Right lobe of liver (tissue), 4 donors: ENCODE measurements around the gene PIM2.

ENCODE experiments used
- POLR2A ChIP-seq: fragments of 450-650 bp; IDR thresholded peaks from one replicate; pipeline ENCODE4 v1.6.1; 2017; ENCODE audit warnings: antibody characterized with exemption, mild to moderate bottlenecking
- TF ChIP-seq, protein P1 (sequence below), 4 donors: fragments of 200-600 bp in 3 of 4; fragments of 450-650 bp in 1 of 4; IDR thresholded peaks; one replicate each; pipeline versions ENCODE4 v1.5.1 to v1.8.0; 2016 to 2022; ENCODE audit warnings: antibody characterized with exemption in 4 of 4, mild to moderate bottlenecking in 2 of 4
- donor health status: DM: no; HTN: no; CAD: no.
- donor health status: DM: no; HTN: no; CAD: no.
- donor health status: DM: no; HTN: yes; CAD: no.

DNA sequence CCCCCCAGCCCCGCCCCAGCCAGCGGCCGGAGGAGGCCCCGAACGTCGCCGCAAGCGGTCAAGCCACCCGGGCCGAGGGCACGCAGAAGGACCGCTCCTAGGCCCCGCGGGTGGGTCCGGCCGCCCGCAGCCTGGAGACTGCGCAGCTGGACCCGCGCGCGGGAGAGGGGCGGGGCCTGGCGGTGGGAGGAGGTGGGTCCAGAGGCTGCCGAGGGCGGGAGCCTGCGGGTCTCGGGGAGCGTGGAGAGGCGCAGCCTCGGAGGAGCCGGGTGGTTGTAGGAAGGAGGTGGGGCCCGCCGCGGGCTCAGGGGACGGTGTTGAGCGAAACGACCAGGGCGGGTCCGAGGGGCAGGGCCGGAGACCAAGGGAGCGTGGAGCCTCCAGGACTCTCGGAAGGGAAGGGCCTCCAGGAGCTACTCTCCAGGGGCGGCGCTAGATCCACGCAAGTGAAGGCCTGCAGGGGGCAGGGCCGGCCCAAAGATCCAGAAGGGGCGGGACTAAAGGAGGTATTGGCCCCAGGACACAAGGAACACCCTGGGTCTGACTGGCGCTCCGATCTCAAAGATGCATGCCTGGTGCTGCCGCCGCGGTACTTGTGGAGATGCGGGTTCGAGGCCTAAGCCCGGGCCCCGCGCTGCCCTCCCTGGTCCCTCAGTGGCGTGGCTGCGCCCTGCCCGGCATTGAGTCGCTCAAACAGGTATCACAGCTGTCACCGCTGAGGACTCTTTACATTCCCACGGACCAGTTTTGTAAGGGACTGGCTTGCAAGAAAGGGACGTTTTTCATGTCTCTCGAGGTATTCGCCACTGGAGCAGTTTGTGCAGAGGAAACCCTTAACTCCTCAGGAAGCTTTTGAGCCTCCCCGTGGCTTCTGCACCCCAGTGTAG, 27.2 kb downstream of the PIM2 start:
- TF ChIP-seq, protein P1, sequence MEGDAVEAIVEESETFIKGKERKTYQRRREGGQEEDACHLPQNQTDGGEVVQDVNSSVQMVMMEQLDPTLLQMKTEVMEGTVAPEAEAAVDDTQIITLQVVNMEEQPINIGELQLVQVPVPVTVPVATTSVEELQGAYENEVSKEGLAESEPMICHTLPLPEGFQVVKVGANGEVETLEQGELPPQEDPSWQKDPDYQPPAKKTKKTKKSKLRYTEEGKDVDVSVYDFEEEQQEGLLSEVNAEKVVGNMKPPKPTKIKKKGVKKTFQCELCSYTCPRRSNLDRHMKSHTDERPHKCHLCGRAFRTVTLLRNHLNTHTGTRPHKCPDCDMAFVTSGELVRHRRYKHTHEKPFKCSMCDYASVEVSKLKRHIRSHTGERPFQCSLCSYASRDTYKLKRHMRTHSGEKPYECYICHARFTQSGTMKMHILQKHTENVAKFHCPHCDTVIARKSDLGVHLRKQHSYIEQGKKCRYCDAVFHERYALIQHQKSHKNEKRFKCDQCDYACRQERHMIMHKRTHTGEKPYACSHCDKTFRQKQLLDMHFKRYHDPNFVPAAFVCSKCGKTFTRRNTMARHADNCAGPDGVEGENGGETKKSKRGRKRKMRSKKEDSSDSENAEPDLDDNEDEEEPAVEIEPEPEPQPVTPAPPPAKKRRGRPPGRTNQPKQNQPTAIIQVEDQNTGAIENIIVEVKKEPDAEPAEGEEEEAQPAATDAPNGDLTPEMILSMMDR (IDR thresholded peaks at IDR 0.05) = peak; percentile 32 to 58 (median 46)
- TF ChIP-seq POLR2A = no peak
